HepG2 (cell line): ENCODE measurements around the gene AXIN2. TPM values are rescaled to one million over a fixed set of nuclear protein-coding genes. Genes with fewer than 3 reads are reported as not detected.

Experiments used
- CENPT ChIP-seq: sonication (generic); formaldehyde crosslinking; IDR thresholded peaks from 2 replicates; pipeline ENCODE4 v1.8.0; 2022; ENCODE audit warnings: low read depth, mild to moderate bottlenecking, moderate library complexity, missing genetic modification reagents
- EP300 ChIP-seq, 3 experiments: sonication (generic) in 1 of 3; formaldehyde crosslinking in 1 of 3; IDR thresholded peaks; 2 replicates each; pipeline versions ENCODE4 v1.5.1 to v1.6.1; 2011 to 2020; ENCODE audit warnings: low read depth in 2 of 3, low read length in 2 of 3, borderline replicate concordance in 1 of 3, improper control_type of control experiment in 1 of 3, mild to moderate bottlenecking in 1 of 3, missing genetic modification reagents in 1 of 3, moderate library complexity in 1 of 3
- HOXA5 ChIP-seq: sonication (generic); formaldehyde crosslinking; IDR thresholded peaks from 2 replicates; pipeline ENCODE4 v1.4.0; 2020; ENCODE audit warnings: missing genetic modification reagents
- JUN ChIP-seq: sonication (generic); formaldehyde crosslinking; IDR thresholded peaks from 2 replicates; pipeline ENCODE4 v1.4.0; 2020; ENCODE audit warnings: mild to moderate bottlenecking, missing genetic modification reagents
- NRL ChIP-seq: sonication (generic); formaldehyde crosslinking; IDR thresholded peaks from 2 replicates; pipeline ENCODE4 v1.5.0; 2020; ENCODE audit warnings: missing genetic modification reagents, mild to moderate bottlenecking, moderate library complexity, borderline replicate concordance
- SRSF1 ChIP-seq: fragments of 200-400 bp; formaldehyde crosslinking; optimal IDR thresholded peaks from 2 replicates; pipeline ENCODE3; 2017; ENCODE audit warnings: mild to moderate bottlenecking, low read depth, low read length, moderate library complexity
- TGIF2 ChIP-seq: IDR thresholded peaks from 2 replicates; pipeline ENCODE4 v1.6.1; 2016; ENCODE audit warnings: control low read depth, missing compliant biosample characterization
- THAP11 ChIP-seq: IDR thresholded peaks from 2 replicates; pipeline ENCODE4 v1.6.1; 2016; ENCODE audit warnings: missing biosample characterization, missing genetic modification reagents
- ZNF101 ChIP-seq: sonication (generic); formaldehyde crosslinking; IDR thresholded peaks from 2 replicates; pipeline ENCODE4 v1.4.0; 2020; ENCODE audit warnings: mild to moderate bottlenecking, low read depth, missing genetic modification reagents, borderline replicate concordance
- ZNF552 ChIP-seq: sonication (generic); formaldehyde crosslinking; IDR thresholded peaks from 2 replicates; pipeline ENCODE4 v1.9.0; 2022; ENCODE audit warnings: missing genetic modification reagents, mild to moderate bottlenecking, borderline replicate concordance
- polyA plus RNA-seq, 8 experiments: library from polyadenylated mRNA; depleted of rRNA in 3 of 8; stranded (reverse) in 7 of 8; unstranded in 1 of 8; fragments of >200 nt; fragmentation: Illumina TruSeq in 4 of 8; extraction: Trizol in 4 of 8; gene quantifications; 2 replicates each; pipeline versions ENCODE4 v1.2.1 to v1.2.3, GENCODE V29; 2011 to 2016; ENCODE audit warnings: low read depth in 4 of 8, missing spikeins in 1 of 8, mixed read lengths in 1 of 8; ENCODE audit not compliant: insufficient read depth in 1 of 8
- total RNA-seq, 5 experiments: library from RNA; depleted of rRNA; stranded (reverse); fragments of >200 nt; fragmentation: Illumina TruSeq; extraction: Trizol; gene quantifications; 2 replicates each; pipeline ENCODE4 v1.2.3, GENCODE V29; 2016; ENCODE audit warnings: low read depth in 1 of 5
- TF ChIP-seq, protein P1 (sequence below): sonication (generic); formaldehyde crosslinking; IDR thresholded peaks from 2 replicates; pipeline ENCODE4 v1.5.1; 2020; ENCODE audit warnings: mild to moderate bottlenecking, moderate library complexity, missing genetic modification reagents
- TF ChIP-seq, protein P2 (sequence below): sonication (generic); formaldehyde crosslinking; IDR thresholded peaks from 2 replicates; pipeline ENCODE4 v1.5.0; 2020; ENCODE audit warnings: mild to moderate bottlenecking, missing genetic modification reagents, borderline replicate concordance
- TF ChIP-seq, protein P3 (sequence below): sonication (generic); formaldehyde crosslinking; IDR thresholded peaks from 2 replicates; pipeline ENCODE4 v1.8.0; 2022; ENCODE audit warnings: mild to moderate bottlenecking, missing genetic modification reagents, moderate library complexity
- TF ChIP-seq, protein P4 (sequence below): IDR thresholded peaks from 2 replicates; pipeline ENCODE4 v1.6.1; 2016; ENCODE audit warnings: low read depth, borderline replicate concordance

The AXIN2 gene
- total and polyA plus RNA-seq, 2 of the 13 experiments (the other 11 are each of a cell fraction or from before 2014, with no cell fraction given) = 58.6 to 63.4 TPM

DNA sequence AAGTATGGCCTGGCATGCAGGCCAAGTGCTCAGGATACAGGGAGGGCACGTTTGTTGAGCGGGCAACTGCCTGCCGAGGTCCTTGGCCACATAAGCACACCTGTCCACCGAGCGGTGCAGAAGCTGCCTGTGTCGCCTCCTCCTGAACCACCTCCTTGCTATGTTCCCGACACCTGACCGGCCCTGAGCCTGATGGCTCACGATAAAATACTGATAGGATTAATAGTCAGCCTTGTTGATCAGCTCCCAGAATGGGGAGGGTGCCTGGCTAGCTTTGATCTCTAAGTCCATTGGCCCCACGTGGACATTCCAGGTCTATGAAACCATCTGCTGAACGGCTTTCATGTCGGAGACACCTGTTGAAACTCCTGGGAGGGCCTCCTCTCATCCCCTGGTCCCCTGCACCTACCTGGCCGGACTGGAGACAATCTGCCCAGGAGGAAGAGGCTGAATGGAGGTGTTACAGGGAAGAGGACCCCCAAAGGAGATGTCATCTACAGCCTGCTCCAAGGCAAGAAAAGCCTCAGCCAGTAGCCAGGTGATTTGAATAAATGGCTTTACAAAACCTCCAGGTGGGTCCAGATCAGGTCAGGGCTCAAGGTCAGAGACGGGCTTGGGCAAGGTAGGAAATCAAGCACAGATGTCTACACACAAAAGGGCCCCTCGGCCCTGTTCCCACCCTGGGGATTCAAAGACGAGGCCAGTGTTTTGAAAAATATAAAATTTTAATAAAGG lies 33.4 kb downstream of the AXIN2 start (continued):
- TF ChIP-seq, protein P1, sequence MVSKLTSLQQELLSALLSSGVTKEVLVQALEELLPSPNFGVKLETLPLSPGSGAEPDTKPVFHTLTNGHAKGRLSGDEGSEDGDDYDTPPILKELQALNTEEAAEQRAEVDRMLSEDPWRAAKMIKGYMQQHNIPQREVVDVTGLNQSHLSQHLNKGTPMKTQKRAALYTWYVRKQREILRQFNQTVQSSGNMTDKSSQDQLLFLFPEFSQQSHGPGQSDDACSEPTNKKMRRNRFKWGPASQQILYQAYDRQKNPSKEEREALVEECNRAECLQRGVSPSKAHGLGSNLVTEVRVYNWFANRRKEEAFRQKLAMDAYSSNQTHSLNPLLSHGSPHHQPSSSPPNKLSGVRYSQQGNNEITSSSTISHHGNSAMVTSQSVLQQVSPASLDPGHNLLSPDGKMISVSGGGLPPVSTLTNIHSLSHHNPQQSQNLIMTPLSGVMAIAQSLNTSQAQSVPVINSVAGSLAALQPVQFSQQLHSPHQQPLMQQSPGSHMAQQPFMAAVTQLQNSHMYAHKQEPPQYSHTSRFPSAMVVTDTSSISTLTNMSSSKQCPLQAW (CRISPR knock-in tag) = peak; percentile 49; the same call in 1 of the 2 replicates
- 0 out of 4 replicates have a peak, but pooled peaks of 1 of the 2 experiments have one; percentile 27 for TF ChIP-seq EP300 (IDR thresholded peaks at IDR 0.05; ENCODE audit: low read depth in 2 of 2, low read length in 2 of 2)
- no peak for TF ChIP-seq EP300 (CRISPR knock-in tag; IDR thresholded peaks at IDR 0.05; ENCODE audit: borderline replicate concordance)
- TF ChIP-seq, protein P2, sequence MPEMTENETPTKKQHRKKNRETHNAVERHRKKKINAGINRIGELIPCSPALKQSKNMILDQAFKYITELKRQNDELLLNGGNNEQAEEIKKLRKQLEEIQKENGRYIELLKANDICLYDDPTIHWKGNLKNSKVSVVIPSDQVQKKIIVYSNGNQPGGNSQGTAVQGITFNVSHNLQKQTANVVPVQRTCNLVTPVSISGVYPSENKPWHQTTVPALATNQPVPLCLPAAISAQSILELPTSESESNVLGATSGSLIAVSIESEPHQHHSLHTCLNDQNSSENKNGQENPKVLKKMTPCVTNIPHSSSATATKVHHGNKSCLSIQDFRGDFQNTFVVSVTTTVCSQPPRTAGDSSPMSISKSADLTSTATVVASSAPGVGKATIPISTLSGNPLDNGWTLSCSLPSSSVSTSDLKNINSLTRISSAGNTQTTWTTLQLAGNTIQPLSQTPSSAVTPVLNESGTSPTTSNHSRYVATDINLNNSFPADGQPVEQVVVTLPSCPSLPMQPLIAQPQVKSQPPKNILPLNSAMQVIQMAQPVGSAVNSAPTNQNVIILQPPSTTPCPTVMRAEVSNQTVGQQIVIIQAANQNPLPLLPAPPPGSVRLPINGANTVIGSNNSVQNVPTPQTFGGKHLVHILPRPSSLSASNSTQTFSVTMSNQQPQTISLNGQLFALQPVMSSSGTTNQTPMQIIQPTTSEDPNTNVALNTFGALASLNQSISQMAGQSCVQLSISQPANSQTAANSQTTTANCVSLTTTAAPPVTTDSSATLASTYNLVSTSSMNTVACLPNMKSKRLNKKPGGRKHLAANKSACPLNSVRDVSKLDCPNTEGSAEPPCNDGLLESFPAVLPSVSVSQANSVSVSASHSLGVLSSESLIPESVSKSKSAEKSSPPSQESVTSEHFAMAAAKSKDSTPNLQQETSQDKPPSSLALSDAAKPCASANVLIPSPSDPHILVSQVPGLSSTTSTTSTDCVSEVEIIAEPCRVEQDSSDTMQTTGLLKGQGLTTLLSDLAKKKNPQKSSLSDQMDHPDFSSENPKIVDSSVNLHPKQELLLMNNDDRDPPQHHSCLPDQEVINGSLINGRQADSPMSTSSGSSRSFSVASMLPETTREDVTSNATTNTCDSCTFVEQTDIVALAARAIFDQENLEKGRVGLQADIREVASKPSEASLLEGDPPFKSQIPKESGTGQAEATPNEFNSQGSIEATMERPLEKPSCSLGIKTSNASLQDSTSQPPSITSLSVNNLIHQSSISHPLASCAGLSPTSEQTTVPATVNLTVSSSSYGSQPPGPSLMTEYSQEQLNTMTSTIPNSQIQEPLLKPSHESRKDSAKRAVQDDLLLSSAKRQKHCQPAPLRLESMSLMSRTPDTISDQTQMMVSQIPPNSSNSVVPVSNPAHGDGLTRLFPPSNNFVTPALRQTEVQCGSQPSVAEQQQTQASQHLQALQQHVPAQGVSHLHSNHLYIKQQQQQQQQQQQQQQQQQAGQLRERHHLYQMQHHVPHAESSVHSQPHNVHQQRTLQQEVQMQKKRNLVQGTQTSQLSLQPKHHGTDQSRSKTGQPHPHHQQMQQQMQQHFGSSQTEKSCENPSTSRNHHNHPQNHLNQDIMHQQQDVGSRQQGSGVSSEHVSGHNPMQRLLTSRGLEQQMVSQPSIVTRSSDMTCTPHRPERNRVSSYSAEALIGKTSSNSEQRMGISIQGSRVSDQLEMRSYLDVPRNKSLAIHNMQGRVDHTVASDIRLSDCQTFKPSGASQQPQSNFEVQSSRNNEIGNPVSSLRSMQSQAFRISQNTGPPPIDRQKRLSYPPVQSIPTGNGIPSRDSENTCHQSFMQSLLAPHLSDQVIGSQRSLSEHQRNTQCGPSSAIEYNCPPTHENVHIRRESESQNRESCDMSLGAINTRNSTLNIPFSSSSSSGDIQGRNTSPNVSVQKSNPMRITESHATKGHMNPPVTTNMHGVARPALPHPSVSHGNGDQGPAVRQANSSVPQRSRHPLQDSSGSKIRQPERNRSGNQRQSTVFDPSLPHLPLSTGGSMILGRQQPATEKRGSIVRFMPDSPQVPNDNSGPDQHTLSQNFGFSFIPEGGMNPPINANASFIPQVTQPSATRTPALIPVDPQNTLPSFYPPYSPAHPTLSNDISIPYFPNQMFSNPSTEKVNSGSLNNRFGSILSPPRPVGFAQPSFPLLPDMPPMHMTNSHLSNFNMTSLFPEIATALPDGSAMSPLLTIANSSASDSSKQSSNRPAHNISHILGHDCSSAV (CRISPR knock-in tag) = no peak
- TF ChIP-seq HOXA5 = peak; percentile 54; the same call in 1 of the 2 replicates
- TF ChIP-seq, protein P3, sequence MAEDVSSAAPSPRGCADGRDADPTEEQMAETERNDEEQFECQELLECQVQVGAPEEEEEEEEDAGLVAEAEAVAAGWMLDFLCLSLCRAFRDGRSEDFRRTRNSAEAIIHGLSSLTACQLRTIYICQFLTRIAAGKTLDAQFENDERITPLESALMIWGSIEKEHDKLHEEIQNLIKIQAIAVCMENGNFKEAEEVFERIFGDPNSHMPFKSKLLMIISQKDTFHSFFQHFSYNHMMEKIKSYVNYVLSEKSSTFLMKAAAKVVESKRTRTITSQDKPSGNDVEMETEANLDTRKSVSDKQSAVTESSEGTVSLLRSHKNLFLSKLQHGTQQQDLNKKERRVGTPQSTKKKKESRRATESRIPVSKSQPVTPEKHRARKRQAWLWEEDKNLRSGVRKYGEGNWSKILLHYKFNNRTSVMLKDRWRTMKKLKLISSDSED = no peak
- peak; percentile 15; the same call in 1 of the 2 replicates for TF ChIP-seq TGIF2
- no peak for TF ChIP-seq CENPT (CRISPR knock-in tag)
- 0 out of 2 replicates have a peak, but pooled peaks have one; percentile 47 for TF ChIP-seq ZNF101 (CRISPR knock-in tag)
- peak; percentile 64; the same call in 1 of the 2 replicates for TF ChIP-seq JUN (CRISPR knock-in tag)
- TF ChIP-seq THAP11 = no peak
- TF ChIP-seq, protein P4, sequence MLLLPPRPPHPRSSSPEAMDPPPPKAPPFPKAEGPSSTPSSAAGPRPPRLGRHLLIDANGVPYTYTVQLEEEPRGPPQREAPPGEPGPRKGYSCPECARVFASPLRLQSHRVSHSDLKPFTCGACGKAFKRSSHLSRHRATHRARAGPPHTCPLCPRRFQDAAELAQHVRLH (CRISPR knock-in tag) = peak; percentile 38; the same call in 1 of the 2 replicates
- no peak for TF ChIP-seq ZNF552
- TF ChIP-seq SRSF1 = peak; percentile 45
- TF ChIP-seq NRL = peak; percentile 55; the same call in 1 of the 2 replicates
